HG03378 (cell line): ENCODE data around the gene FIGN.

Experiments used
- ATAC-seq: cut with Tn5 transposase; IDR thresholded peaks from one replicate; pipeline ENCODE4 v1.9.1; 2021; ENCODE audit warnings: mild to moderate bottlenecking, moderate library complexity; ENCODE audit not compliant: unreplicated experiment

FIGN gene

DNA sequence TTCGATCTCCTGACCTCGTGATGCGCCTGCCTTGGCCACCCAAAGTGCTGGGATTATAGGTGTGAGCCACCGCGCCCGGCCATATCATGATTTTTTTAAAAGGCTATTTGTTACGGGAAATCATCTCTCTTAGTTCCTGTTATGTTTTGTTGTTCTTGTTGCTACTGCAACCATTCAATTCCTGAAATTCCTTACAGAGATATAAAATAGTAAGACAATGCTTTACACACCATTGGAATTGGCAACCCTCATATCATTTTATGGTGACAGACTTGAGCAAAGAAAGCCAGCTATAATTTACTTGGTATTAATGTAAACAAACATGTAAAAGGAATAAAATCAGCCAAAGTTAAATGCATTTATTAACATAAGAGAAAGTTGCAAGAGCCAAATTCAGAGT, 163.0 kb downstream of the FIGN start:
- no peak for ATAC-seq

DNA sequence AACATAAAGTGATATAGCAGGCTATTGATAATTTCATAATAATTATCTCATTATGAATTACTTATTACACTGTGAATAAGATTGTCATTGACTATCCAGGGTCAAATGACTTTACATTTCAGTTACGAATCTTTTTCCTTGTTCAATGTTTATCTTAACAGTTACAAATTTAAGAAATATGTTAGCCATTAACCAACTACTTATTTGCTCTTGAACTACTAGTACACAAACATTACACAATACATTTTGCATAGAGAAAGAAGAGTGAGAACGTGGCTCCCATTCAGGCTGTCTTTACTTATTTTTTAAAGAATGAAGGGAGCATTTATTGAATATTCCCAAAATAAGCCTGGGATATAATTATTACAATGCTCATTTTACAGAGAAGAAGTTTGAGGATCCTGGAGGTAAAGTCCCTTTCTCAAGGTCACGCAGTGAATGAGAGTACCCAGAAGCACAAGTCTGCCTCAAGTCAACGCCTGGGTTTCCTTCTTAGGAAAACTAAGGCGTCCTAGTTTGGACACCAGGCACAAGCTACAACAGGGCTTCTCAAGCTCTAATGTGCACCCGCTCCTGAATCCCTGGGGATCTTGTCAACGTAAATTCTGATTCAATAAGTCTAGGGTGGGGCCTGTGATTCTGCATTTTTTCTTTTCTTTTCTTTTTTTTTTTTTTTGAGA, 164.2 kb downstream of the FIGN start:
- no peak for ATAC-seq

DNA sequence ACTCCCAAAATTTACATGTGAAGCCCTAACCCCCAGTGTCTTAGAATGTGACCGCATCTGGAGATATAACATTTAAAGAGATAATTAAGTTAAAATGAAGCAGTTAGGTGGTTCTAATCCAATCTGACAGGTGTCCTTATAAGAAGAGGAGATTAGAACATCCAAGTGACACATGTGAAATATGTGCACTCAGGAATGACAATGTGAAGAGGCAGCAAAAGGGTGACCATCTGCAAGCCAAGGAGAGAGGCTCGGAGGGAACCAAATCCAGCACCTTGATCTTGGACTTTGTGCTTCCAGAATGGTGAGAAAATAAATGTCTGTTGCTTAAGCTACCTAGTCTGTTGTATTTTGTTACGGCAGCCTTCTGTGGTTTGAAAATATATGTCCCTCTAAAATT, 165.4 kb downstream of the FIGN start:
- no peak for ATAC-seq

DNA sequence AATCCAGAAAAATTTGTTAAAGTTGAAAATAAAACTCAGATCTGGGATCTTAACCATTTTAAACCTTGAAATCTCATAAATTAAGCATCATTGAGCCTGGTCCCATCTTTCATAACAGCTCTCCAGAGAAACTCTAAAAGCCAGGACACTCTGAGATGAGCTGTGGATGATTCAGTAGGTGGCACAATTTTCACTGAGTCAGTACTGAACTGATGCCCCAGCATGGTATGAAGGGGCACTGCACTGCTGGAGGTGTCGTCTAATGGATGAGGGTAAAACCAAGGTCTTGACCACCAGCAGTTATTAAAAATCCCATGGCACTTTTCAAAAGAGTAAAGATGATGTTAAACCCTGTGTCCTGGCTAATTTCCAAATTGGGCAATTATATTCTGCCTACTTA, 170.6 kb downstream of the FIGN start:
- no peak for ATAC-seq

DNA sequence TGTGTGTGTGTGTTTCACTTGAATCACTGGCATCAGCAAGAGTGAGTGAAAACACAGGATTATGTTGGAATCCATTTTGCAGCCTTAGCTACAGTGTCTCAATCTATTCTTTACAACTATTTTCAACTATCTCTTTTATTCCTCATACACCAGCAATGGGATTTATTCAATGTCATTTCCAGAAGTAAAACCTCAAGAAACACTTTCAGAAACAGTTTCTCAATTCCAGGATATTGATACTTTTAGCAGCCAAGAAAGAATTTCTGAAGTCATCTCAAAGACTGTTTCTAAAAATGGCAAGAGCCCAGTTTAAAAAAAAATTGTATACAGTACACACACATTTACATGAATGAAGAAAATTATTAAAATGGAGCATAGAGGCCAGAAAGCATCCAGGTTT, 171.6 kb downstream of the FIGN start:
- ATAC-seq: no peak

DNA sequence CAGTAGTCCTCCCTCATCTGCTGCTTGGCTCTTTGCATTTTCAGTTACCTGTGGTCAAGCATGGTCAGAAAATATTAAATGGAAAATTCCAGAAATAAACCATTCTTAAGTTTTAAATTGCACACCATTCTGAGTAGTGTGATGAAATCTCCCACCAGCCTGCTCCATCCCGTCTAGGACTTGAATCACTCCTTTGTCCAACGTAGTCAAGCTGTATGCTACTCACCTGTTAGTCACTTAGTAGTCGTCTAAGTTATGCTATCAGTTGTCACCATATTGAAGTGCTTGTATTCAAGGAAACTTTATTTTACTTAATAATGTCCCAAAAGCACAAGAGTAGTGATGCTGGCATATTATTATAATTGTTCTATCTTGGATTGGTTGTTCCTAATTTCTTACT, 172.5 kb downstream of the FIGN start:
- ATAC-seq: no peak

DNA sequence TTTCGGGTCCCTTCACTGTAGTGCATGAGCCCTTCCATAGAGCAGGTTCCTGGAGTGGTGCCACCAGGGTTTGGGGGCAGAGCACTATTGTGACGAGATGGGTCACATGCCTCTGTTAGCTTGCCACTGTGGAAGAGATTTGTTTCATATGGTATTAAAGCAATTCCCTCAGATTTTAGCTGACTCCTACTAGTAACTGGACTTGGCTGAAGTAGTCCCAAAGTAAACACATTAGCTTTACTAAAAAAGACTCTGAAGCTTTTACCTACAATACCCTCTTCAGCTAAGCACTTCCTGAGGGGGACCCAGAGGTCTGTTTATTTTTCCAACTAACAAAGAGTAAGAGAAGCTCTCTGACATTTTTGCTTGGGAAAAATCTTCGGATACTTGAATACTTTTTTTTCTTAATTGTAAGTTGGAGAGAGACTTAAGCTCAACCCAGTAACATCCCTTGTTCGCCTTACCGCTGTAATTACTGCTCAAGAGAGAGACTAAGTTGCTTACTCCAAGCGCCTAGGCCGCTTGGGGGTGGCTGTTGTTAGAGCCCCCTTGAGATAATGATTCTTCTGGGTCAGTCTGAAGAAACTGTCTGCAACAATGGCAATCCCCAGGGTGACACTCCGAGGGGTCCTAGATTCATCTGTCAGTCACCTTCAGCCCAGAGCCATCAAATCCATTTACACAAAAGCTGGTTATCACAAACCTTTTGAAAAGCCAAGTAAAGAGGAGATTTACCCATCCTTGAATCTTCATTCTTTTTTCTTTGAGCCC, 177.4 kb downstream of the FIGN start:
- no peak for ATAC-seq

DNA sequence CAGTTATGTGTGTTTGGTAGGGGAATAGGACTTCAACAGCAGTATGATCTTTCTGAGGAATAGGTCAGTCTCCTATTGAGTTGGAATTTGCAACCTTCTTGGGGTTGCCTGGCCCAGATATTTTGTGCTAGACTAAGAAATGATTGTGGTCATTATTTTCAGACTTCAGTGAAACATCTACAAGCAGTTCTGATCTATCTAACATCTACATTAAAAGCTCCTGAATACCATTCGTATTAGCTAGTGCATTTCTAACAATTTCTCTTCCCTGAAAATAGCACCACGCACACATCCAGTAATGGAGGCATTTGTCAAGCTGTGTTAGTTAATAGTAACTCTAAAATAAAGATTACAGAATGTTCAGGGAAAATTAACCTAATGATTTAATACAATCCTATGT, 179.3 kb downstream of the FIGN start:
- no peak for ATAC-seq

DNA sequence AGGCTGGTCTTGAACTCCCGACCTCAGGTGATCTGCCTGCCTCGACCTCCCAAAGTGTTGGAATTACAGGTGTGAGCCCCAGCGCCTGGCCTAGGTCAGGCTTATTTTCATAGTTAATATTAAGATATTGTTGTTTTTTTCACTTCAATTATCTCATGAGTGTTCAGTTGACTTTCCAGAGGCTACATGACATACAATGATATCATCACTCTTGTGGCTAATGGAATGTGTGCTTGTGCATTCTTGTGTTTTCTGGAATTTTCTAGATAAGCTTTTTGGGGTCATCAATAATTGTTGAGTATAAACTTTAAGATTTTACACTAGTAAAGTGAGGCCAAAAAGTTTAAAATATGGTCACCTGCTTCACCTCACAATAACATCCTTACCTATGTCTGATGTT, 180.9 kb downstream of the FIGN start:
- no peak for ATAC-seq

DNA sequence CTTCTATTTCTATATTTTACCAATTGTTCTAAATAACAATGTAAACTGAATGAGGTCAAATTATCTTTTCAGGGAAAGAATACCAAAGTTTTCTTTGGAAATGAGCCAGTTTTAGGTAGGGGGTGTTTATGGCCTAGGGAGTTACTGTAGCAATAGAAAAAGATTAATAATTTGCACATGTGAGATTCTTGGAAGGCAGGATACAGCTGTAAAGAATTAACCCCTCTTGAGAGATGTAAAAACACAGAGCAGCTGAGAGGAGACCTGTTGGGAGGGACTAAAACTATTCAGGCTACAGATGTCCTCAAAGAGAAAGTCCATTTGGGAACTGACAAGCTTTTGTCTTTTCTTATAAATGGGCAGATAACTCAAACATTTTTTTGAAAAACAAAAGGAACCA, 182.2 kb downstream of the FIGN start:
- ATAC-seq: no peak

DNA sequence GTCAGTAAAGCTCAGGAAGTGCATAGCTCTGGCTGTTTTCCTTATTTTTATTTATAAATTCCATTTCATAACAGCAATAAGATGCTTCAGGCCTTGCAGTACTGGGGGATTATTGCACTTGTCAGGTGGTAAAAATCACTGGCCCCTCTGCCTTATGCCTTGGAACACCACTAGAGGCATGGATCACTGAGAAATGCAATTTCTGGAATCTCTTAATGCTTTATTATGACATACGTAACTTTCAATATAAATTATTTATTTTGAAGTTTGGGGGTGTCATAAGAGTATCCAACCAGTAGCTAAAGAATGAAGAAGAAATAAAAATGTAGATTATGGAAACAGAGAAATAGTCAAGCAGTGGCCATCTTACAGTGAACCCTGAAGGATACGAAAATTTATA, 183.1 kb downstream of the FIGN start:
- no peak for ATAC-seq

DNA sequence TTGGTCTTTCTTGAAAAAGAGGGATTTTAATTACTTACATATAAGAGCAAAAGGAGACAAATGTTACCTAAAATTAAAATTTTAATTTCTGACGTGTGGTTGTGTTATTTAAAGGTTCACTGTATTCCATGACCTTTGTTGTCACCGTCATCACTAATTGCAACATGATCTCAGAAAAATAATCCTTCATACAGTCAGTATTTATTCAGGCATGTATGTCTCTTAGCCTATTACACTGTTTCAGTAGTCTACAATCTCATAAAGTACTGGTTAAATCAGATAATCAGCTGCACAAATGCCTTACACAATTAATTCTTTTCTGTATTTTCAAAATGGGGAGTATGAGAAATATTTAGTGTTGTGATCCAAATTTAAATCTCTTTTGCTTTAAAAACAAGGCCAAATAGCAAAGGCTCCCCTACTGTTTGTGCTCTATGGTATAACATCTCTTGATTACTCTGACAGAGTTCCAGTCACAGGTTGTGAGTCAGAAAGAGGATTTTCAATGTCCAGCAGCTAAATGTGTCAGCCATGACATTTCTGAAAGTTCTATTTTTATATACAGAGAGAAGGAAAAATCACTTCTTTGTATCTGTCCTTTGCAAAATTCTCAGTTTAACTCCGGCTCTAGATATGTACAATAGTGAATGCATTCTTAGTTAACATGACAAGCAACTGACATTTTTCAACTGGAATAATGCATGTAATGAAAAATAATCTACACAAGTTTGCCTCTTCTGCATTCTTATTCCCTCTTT, 184.0 kb downstream of the FIGN start:
- ATAC-seq: no peak

DNA sequence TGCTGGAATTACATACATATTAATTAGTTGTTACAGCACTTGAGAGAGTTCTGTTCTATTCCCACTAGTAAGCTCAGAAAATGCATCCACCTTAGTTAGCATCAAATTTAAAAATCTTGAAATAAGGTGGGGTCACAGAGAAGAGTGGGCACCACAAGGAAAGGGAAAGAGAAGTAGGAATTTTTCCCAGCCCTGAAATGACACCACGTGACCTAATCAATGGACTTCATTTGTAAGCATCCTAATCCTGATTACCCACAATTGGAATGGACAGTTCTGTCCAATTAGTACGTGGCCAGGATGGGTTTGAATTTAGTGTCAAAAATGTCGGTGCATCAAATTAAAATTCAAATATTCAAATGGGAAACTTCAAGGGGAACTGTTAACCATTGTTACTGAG, 186.8 kb downstream of the FIGN start:
- ATAC-seq: no peak
